LNCAP (cell line): ENCODE measurements around the gene SLC25A26.

Experiments used
- TF ChIP-seq, protein P1 (sequence below): fragments of 450-650 bp; IDR thresholded peaks from 2 replicates; pipeline ENCODE4 v1.5.1; 2017; ENCODE audit warnings: mild to moderate bottlenecking

SLC25A26 gene

DNA sequence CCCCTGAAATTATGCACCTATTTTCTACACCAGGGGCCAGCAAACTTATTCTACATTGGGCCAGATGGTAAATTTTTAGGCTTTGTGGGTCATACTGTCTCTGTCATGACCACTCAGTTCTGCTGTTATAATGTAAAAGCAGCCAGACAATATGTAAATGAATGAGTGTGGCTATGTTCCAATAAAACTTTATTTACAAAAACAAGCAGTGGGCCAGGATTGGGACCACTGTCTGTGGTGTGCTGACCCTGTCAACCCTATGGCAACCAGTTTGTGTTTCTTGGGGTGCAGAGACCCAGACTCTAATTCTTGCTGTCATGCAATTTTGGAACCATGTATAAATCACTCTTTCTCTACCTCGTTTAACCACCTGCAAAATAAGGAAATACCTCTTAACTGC, 205.3 kb downstream of the SLC25A26 start:
- TF ChIP-seq, protein P1, sequence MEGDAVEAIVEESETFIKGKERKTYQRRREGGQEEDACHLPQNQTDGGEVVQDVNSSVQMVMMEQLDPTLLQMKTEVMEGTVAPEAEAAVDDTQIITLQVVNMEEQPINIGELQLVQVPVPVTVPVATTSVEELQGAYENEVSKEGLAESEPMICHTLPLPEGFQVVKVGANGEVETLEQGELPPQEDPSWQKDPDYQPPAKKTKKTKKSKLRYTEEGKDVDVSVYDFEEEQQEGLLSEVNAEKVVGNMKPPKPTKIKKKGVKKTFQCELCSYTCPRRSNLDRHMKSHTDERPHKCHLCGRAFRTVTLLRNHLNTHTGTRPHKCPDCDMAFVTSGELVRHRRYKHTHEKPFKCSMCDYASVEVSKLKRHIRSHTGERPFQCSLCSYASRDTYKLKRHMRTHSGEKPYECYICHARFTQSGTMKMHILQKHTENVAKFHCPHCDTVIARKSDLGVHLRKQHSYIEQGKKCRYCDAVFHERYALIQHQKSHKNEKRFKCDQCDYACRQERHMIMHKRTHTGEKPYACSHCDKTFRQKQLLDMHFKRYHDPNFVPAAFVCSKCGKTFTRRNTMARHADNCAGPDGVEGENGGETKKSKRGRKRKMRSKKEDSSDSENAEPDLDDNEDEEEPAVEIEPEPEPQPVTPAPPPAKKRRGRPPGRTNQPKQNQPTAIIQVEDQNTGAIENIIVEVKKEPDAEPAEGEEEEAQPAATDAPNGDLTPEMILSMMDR: no peak

DNA sequence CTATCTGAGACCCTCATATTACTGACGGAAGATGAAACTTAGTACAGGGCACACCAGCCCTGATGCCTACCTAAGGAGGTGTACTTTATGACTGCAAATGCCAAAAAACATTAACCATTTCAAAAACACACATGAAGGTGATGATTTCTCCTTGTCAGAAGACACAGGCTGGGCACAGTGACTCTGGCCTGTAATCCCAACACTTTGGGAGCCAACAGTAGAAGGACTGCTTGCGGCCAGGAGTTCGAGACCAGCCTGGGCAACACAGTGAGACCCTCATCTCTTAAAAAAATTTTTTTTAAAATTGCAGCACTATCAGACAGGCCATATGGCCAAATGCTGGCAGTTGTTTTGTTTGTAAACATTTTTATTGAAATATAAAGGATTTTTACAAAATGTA, 206.6 kb downstream of the SLC25A26 start:
- TF ChIP-seq, protein P1: no peak

DNA sequence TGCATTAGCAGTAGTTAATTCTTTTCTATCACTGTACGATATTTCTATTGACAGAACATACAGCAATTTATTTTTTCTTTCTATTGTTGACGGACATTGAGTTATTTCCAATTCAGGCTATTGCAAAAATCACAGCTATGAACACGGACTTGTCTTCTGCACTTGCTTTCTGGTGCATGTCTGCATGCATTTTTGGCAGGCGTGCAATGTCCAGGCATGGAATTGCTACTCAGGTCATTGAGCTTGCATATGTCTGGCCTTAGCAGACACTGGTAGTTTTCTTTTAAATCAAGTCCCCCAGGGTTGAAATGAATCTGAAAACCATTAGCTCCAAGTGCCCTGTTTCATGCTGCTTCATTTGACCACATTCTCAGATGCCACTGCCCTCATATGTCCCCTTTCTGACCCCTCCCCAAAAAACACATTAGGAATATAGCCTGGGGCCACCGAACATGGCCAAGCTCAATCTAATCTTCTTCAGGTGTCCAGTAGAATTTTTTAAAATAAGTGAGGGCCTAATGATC, 207.2 kb downstream of the SLC25A26 start:
- TF ChIP-seq, protein P1: no peak
